Thyroid gland (tissue), 4 donors: Measurements from ENCODE around the gene DCLK2.

ENCODE experiments used
- POLR2A ChIP-seq, 2 donors: fragments of 450-650 bp; IDR thresholded peaks; one replicate each; pipeline ENCODE4 v1.6.1; 2017; ENCODE audit warnings: antibody characterized with exemption in 2 of 2, mild to moderate bottlenecking in 2 of 2, moderate library complexity in 1 of 2
- TF ChIP-seq, protein P1 (sequence below), 6 experiments: fragments of 200-600 bp in 3 of 6; fragments of 450-650 bp in 3 of 6; sonication (generic) in 3 of 6; IDR thresholded peaks; one replicate each; pipeline ENCODE4 v1.5.1; 2016 to 2019; ENCODE audit warnings: antibody characterized with exemption in 6 of 6, mild to moderate bottlenecking in 2 of 6, inconsistent platforms in 1 of 6, moderate library complexity in 1 of 6

DNA sequence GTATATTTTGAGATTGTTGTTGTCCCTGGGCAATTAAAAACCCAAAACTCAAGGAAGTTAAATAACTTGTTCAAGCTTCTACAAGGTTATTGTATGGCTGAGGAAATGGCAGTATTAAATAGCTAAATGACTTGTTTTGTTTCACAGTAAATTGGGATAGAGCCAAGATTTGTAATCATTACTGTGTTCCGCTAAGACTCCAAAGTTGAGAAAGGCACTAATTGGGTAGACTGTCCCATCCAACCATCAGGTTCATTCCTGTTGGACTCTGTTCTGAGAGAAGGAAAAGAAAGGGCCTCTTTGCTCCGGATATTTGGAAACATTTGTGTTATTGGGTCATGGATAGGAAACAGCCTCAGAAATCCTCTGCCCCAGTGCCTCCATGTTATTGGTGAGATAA lies 82.2 kb downstream of the DCLK2 start:
- no peak for TF ChIP-seq POLR2A (IDR thresholded peaks at IDR 0.05)
- TF ChIP-seq, protein P1, sequence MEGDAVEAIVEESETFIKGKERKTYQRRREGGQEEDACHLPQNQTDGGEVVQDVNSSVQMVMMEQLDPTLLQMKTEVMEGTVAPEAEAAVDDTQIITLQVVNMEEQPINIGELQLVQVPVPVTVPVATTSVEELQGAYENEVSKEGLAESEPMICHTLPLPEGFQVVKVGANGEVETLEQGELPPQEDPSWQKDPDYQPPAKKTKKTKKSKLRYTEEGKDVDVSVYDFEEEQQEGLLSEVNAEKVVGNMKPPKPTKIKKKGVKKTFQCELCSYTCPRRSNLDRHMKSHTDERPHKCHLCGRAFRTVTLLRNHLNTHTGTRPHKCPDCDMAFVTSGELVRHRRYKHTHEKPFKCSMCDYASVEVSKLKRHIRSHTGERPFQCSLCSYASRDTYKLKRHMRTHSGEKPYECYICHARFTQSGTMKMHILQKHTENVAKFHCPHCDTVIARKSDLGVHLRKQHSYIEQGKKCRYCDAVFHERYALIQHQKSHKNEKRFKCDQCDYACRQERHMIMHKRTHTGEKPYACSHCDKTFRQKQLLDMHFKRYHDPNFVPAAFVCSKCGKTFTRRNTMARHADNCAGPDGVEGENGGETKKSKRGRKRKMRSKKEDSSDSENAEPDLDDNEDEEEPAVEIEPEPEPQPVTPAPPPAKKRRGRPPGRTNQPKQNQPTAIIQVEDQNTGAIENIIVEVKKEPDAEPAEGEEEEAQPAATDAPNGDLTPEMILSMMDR (IDR thresholded peaks at IDR 0.05), result no peak
